AG09309 (cell line): ENCODE results near the gene ASPM.
"Not testable (repeated sequence)": the region's sequence is repeated elsewhere in the genome, so short reads cannot be mapped to it uniquely, and the experiment has no call there.

Source experiments
- DNase-seq: peaks from one replicate; pipeline ENCODE4 v3.0.0-alpha.2; 2010; ENCODE audit warnings: low read depth
- H3K4me3 ChIP-seq: 2 replicates; pipeline ENCODE4 v1.5.1; 2011; ENCODE audit warnings: mild to moderate bottlenecking, low read depth, low read length, moderate library complexity; ENCODE audit not compliant: control insufficient read depth
- CTCF ChIP-seq: IDR thresholded peaks from 2 replicates; pipeline ENCODE4 v1.5.1; 2011; ENCODE audit warnings: mild to moderate bottlenecking, low read depth, low read length, inconsistent platforms; ENCODE audit not compliant: insufficient read depth, control insufficient read depth; ENCODE audit errors: missing control alignments

ASPM gene

GRCh38 chr1:197116156-197116555 lies 30.3 kb downstream of the ASPM start:
- no peak for TF ChIP-seq CTCF
- DNase-seq: no peak
- no peak overlapping the region for H3K4me3 ChIP-seq

GRCh38 chr1:197106869-197107268 lies 39.6 kb downstream of the ASPM start:
- no peak overlapping the region for H3K4me3 ChIP-seq
- no peak for TF ChIP-seq CTCF
- DNase-seq: no peak

- no peak overlapping the region for H3K4me3 ChIP-seq
- DNase-seq: no peak
- no peak for TF ChIP-seq CTCF
These were observed 43.2 kb downstream of the ASPM start for GRCh38 chr1:197103300-197103699.

GRCh38 chr1:197101978-197102377 lies 44.5 kb downstream of the ASPM start:
- DNase-seq: no peak
- no peak overlapping the region for H3K4me3 ChIP-seq
- no peak for TF ChIP-seq CTCF

DNA sequence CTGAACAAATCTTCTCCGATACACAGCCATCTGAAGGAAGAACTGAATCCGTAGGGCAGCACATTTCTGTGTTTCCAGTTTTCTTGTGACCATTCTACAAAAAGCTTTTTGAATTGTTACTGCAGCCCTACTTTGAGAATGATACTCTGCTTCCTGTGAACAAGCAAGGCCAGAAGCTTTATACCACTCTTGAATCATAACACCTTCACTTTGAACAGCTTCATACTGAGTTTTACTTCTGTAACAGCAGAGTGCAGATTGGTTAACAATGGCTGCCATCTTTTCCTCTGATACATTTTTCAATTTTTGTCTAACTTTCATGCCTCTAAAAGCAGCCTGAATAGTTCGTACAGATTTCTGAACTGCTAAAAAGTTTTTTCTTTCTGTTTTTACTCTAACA lies 45.8 kb downstream of the ASPM start:
- H3K4me3 ChIP-seq: no peak overlapping the region

GRCh38 chr1:197099444-197099843 lies 47.0 kb downstream of the ASPM start:
- no peak for TF ChIP-seq CTCF
- DNase-seq: no peak
- no peak overlapping the region for H3K4me3 ChIP-seq

More for the DNA sequence above, 45.8 kb downstream of the ASPM start:
- DNase-seq: no peak
- no peak for TF ChIP-seq CTCF

DNA sequence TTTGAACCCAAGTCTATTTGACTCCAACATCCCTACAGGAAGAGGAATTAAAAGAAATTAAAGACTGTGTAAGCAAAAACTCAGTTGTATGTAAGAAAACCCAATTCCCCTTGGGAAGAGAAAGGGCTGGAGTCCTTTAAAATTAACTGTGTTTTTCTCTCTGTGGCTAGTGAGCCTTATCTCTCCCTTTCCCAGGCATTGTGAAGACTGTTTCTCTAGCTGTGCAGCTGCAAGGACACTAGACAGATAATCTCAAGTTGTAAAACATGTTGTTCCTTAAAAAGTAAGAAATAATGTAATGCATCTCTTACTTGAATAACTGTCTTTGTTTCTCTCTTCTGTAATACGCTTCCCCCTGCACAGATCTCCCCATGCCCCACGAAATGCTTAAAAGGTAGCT lies 49.5 kb downstream of the ASPM start:
- DNase-seq, H3K4me3 ChIP-seq: not testable (repeated sequence)
